ENCODE results near the gene ADGRB3. TPM values are rescaled to one million over a fixed set of nuclear protein-coding genes. Genes with fewer than 3 reads are reported as not detected.
"Not testable (repeated sequence)": the region's sequence is repeated elsewhere in the genome, so short reads cannot be mapped to it uniquely, and the experiment has no call there.

Gene ADGRB3
- total RNA-seq, 4 donors from 2014 or later, result 0.30 to 0.94 (median 0.35) TPM

- DNase-seq (ENCODE audit: low spot score in 2 of 2), result no peak
- TF ChIP-seq POLR2A (IDR thresholded peaks at IDR 0.05), result no peak
- no peak for TF ChIP-seq CTCF (IDR thresholded peaks at IDR 0.05)
- WGBS, 2 donors, result 46 to 49% methylated on average over 5 of the region's 5 CpGs
- H3K4me3 ChIP-seq (ENCODE audit: low read depth, poor library complexity, severe bottlenecking), result no peak overlapping the region
- intact Hi-C loops (cut with DNase I; ENCODE audit: low total_unique reads), result no loop called here
Measured at GRCh38 chr6:68778356-68779020, 143.4 kb downstream of the ADGRB3 start.

- H3K4me3 ChIP-seq (ENCODE audit: low read depth, poor library complexity, severe bottlenecking), result no peak overlapping the region
- intact Hi-C loops (cut with DNase I; ENCODE audit: low total_unique reads), result no loop called here
- no peak for TF ChIP-seq CTCF (IDR thresholded peaks at IDR 0.05)
- TF ChIP-seq POLR2A (IDR thresholded peaks at IDR 0.05), result no peak
Measured at GRCh38 chr6:68779366-68779765, 144.3 kb downstream of the ADGRB3 start.

GRCh38 chr6:68790128-68790527 lies 155.0 kb downstream of the ADGRB3 start:
- H3K4me3 ChIP-seq (ENCODE audit: low read depth, poor library complexity, severe bottlenecking); DNase-seq (ENCODE audit: low spot score in 2 of 2); intact Hi-C loops (cut with DNase I; ENCODE audit: low total_unique reads): not testable (repeated sequence)
- 79% methylated on average over 6 of the region's 6 CpGs for WGBS, 2 donors

More at GRCh38 chr6:68779366-68779765, 144.3 kb downstream of the ADGRB3 start:
- no peak for DNase-seq (ENCODE audit: low spot score in 2 of 2)
- 20 to 41% methylated on average over 2 of the region's 2 CpGs for WGBS, 2 donors

- intact Hi-C loops (cut with DNase I; ENCODE audit: low total_unique reads); DNase-seq (ENCODE audit: low spot score in 2 of 2); H3K4me3 ChIP-seq (ENCODE audit: low read depth, poor library complexity, severe bottlenecking): not testable (repeated sequence)
- 67 to 69% methylated on average over 5 of the region's 5 CpGs for WGBS, 2 donors
Measured at GRCh38 chr6:68814976-68815375, 179.9 kb downstream of the ADGRB3 start.

GRCh38 chr6:68826501-68826900 lies 191.4 kb downstream of the ADGRB3 start:
- no peak overlapping the region for H3K4me3 ChIP-seq (ENCODE audit: low read depth, poor library complexity, severe bottlenecking)
- TF ChIP-seq CTCF (IDR thresholded peaks at IDR 0.05) (no peak), POLR2A (IDR thresholded peaks at IDR 0.05) (no peak)
- no peak for DNase-seq (ENCODE audit: low spot score in 2 of 2)
- intact Hi-C loops (cut with DNase I; ENCODE audit: low total_unique reads), result no loop called here

GRCh38 chr6:68834551-68834950 lies 199.5 kb downstream of the ADGRB3 start:
- intact Hi-C loops (cut with DNase I; ENCODE audit: low total_unique reads), result no loop called here
- H3K4me3 ChIP-seq (ENCODE audit: low read depth, poor library complexity, severe bottlenecking), result no peak overlapping the region
- 43 to 53% methylated on average over 5 of the region's 5 CpGs for WGBS, 2 donors
- no peak for TF ChIP-seq CTCF (IDR thresholded peaks at IDR 0.05)
- no peak for TF ChIP-seq POLR2A (IDR thresholded peaks at IDR 0.05)
- no peak for DNase-seq (ENCODE audit: low spot score in 2 of 2)

- DNase-seq (ENCODE audit: low spot score in 2 of 2), result no peak
- intact Hi-C loops (cut with DNase I; ENCODE audit: low total_unique reads), result no loop called here
- TF ChIP-seq POLR2A (IDR thresholded peaks at IDR 0.05), result no peak
- TF ChIP-seq CTCF (IDR thresholded peaks at IDR 0.05), result no peak
- H3K4me3 ChIP-seq (ENCODE audit: low read depth, poor library complexity, severe bottlenecking), result no peak overlapping the region
Measured at GRCh38 chr6:68838571-68838970, 203.5 kb downstream of the ADGRB3 start.

All from lower leg skin (tissue), 4 donors.